ENCODE measurements around the gene AUNIP.

AUNIP gene

DNA sequence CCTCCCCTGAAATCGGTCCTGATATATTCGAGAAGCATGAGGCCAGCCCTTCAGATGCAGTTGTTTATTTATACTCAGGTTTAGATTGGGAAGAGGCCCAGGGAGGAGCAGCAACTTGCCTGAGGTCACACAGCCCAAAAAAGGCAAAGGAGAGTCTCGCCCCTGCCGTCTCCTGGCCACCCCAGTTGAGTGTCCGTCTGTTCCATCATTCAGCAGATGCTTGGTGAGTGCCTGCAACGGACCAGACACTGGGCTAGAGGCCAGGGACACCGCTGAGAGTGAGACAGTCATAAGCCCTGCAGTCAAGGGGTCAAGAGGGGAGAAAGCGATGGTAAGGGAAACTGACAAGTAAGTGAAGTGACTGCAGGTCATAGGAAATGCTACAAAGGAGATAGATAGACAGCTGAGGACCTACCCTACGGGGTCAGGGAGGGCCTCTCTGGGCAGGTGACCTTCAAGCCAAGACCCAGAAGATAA lies 74.6 kb downstream of the AUNIP start:
- no peak for DNase-seq (ENCODE audit: low spot score)
- in situ Hi-C loops (cut with MboI; ENCODE audit: low pct_unique_long_range_greater_than_20kb, low sequenced_read_pairs, unreplicated experiment) = no loop called here
- TF ChIP-seq, protein P1, sequence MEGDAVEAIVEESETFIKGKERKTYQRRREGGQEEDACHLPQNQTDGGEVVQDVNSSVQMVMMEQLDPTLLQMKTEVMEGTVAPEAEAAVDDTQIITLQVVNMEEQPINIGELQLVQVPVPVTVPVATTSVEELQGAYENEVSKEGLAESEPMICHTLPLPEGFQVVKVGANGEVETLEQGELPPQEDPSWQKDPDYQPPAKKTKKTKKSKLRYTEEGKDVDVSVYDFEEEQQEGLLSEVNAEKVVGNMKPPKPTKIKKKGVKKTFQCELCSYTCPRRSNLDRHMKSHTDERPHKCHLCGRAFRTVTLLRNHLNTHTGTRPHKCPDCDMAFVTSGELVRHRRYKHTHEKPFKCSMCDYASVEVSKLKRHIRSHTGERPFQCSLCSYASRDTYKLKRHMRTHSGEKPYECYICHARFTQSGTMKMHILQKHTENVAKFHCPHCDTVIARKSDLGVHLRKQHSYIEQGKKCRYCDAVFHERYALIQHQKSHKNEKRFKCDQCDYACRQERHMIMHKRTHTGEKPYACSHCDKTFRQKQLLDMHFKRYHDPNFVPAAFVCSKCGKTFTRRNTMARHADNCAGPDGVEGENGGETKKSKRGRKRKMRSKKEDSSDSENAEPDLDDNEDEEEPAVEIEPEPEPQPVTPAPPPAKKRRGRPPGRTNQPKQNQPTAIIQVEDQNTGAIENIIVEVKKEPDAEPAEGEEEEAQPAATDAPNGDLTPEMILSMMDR (IDR thresholded peaks at IDR 0.05; ENCODE audit: extremely low read depth, insufficient read depth, missing control alignments) = no peak

Data from GM13977 (cell line).